Neuron (in vitro differentiated cells): ENCODE data around the gene CTSA.

ENCODE experiments used
- H2AFZ ChIP-seq: one replicate; pipeline ENCODE4 v1.6.1; 2013; ENCODE audit warnings: low read depth, mild to moderate bottlenecking, inconsistent platforms, low read length, moderate library complexity
- H3K27me3 ChIP-seq: one replicate; pipeline ENCODE4 v1.6.1; 2013; ENCODE audit warnings: low read length; ENCODE audit not compliant: insufficient read depth
- H3K36me3 ChIP-seq: one replicate; pipeline ENCODE4 v1.6.1; 2013; ENCODE audit warnings: low read length; ENCODE audit not compliant: insufficient read depth
- H3K4me1 ChIP-seq: one replicate; pipeline ENCODE4 v1.6.1; 2013; ENCODE audit warnings: low read length; ENCODE audit not compliant: insufficient read depth
- H3K4me3 ChIP-seq: 2 replicates; pipeline ENCODE4 v1.5.1; 2013; ENCODE audit warnings: mild to moderate bottlenecking, low read length, moderate library complexity
- H3K9me3 ChIP-seq: one replicate; pipeline ENCODE4 v1.6.1; 2013; ENCODE audit warnings: low read length

Gene CTSA

DNA sequence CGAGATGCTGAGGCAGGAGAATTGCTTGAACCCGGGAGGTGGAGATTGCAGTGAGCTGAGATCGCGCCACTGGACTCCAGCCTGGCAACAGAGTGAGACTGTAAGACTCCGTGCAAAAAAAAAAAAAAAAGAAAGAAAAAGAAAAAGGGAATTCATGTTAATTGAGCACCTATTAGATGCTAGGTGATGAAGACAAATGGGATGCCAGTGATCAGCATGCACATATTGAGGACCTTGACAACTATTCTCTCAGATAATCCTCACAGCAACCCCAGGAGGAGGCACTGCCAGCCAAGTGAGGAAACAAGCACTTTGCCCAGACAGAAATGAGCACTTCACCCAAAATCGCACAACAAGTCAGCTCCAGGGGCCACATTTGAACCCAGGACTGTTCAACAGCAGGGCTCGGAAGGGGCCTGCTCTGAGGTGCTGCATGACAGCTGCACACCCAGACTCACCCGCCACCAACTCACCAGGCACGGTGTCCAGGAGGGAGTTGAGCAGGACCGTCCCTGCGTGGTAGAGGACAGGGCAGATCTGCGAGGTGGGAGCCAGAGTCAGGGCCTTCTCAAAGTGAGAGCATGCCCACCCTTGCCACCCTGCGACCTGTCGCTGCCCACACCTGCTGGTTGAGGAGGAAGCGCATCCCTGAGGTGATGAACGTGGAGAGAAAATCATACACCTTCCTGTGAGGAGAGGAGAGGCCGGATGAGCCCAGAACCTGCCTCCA lies 16.2 kb downstream of the CTSA start:
- Histone ChIP-seq H3K36me3 (peaks cover 66% of the 10 kb centered on the region), H3K4me3 (no peak overlapping the region), H3K4me1 (peaks cover 19% of the 10 kb centered on the region), H3K9me3 (no peaks in the 10 kb centered on the region), H3K27me3 (no peaks in the 10 kb centered on the region), H2AFZ (no peak overlapping the region)

- no peaks in the 10 kb centered on the region for H3K27me3 ChIP-seq
- H3K36me3 ChIP-seq = peaks cover 60% of the 10 kb centered on the region
- H3K9me3 ChIP-seq = no peaks in the 10 kb centered on the region
These were observed 16.9 kb downstream of the CTSA start for GRCh38 chr20:45908084-45908483.

GRCh38 chr20:45909336-45909808 lies 18.2 kb downstream of the CTSA start:
- Histone ChIP-seq H3K36me3 (peaks cover 47% of the 10 kb centered on the region), H3K9me3 (no peaks in the 10 kb centered on the region), H3K27me3 (no peaks in the 10 kb centered on the region), H3K4me1 (peaks cover 21% of the 10 kb centered on the region), H2AFZ (no peak overlapping the region), H3K4me3 (no peak overlapping the region)

More at GRCh38 chr20:45908084-45908483, 16.9 kb downstream of the CTSA start:
- Histone ChIP-seq H2AFZ (no peak overlapping the region), H3K4me3 (no peak overlapping the region), H3K4me1 (peaks cover 21% of the 10 kb centered on the region)

DNA sequence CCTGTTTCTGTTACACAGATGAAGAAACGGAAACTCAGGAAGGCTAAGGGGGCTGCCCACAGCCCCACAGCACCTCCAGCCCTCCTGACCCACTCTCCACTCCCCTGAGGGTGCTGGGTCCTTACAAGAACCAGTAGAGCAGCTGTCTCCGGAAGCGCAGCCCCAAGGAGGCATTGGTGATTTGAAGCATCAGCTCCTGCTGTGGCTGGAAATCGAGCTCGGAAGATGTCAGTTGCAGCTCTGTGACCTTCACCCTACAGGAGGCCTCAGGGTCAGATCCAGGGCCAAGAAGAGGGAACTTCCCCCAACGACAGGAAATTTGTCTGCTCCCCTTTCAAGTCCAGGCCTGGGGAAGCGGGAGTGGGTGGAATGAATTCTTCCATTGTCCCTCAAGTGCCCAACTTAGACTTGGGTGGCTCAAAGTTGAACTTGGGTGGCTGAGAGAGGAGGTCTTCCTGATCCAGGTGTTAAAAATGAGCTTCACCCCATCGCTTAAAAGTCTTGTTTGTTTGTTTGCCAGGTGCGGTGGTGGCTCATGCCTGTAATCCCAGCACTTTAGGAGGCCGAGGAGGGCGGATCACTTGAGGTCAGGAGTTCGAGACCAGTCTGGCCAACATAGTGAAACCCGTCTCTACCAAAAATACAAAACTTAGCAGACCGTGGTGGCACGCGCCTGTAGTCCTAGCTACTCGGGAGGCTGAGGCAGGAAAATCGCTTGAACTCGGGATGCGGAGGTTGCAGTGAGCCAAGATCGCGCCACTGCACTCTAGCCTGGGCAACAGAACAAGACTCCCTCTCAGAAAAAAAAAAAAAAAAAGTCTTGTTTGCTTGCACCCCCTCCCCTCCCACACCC lies 18.9 kb downstream of the CTSA start:
- H2AFZ ChIP-seq = no peak overlapping the region
- H3K9me3 ChIP-seq = no peaks in the 10 kb centered on the region
- H3K27me3 ChIP-seq = no peaks in the 10 kb centered on the region
- peaks cover 21% of the 10 kb centered on the region for H3K4me1 ChIP-seq
- peaks cover 41% of the 10 kb centered on the region for H3K36me3 ChIP-seq
- peak overlapping the region; percentile 60 for H3K4me3 ChIP-seq

DNA sequence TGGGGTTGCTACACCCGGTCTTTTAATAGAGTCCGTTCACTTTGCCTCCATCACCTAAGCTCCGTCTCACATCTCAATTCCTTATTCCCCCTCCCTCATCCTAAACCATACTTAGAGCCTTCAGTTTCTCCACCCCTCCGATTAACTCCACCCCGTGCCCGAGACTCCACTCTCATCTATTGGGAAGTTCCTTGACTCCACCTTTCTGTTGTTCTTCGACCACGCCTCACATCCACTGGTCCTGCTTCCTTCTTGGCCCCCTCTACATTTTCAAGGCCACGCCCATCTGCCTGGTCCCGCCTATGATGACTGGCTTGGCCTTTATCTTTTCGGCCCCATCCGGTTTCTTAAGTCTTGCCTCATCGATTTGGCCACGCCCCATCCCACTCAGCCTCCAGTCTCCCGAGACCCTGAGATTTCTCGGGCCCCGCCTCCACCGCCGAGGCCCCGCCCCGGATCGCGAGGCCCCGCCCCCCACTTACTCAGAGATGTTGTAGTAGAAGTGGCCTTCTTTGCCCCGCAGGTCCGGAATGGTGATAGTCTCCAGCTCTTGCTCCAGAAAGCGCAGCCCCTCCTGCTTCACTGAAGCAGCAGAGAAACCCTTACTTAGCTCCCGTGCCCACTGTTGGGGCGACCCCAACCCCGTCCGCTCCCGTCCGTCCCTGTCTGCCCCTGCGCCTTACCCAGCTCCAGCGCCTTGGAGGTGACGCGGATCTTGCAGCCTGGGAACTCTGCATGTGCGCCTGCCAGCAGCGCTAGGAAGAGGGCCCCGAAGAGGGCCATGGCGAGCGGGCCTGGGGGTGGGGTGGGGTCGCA lies 19.7 kb downstream of the CTSA start:
- Histone ChIP-seq H3K36me3 (peaks cover 32% of the 10 kb centered on the region), H2AFZ (no peak overlapping the region), H3K4me3 (peak overlapping the region; percentile 60), H3K4me1 (peaks cover 21% of the 10 kb centered on the region), H3K9me3 (no peaks in the 10 kb centered on the region), H3K27me3 (no peaks in the 10 kb centered on the region)

DNA sequence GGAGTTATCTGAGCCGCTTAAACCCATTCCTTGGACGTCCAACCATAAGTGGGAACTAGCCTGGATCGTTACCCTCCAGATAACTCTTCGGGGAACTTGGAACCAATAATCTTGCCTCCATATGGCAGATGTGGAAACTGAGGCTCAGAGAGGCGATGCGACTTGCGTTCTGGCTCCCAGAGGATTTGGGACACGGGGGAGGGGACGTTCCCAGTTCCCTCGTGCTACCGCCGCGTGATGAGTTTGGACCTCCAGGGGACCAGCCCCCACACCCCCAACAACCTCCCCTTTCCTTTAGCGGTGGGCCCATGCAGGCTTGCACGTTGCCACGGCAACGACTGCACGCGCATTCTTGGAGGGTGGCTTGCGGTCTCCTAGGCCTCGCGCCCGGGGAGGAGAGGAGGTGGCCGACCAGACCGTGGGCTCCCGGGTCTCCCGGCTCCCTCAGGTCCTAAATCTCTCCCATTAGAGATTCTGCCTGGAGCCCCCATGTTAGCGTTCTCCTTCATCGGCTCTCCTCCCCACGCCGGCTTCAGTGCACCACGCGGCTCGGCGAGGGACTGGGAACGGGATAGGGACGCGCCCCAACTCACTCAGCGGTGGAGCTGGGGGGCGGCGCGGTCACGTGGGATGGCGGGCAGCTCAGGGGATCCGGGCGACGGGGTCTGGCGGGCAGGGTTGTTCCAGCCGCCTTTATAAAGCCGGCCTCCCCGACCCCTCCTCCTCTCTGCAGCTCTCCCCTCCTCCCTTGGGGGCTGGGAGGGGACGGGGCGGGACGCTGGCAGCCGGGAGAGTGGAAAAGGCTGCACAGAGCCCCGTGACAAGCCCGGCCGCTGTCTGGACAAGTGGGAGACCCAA lies 20.6 kb downstream of the CTSA start, which contains the start of gene PLTP:
Gene PLTP (minus strand): TSS at position 670 of the 858 bp plus-strand sequence. CDS start 703 bp downstream, outside the sequence.
- peaks cover 26% of the 10 kb centered on the region for H3K36me3 ChIP-seq
- H3K4me3 ChIP-seq = peak within 1 kb of the TSS; percentile 60
- H3K9me3 ChIP-seq = no peaks in the 10 kb centered on the region
- peaks cover 21% of the 10 kb centered on the region for H3K4me1 ChIP-seq
- no peaks in the 10 kb centered on the region for H3K27me3 ChIP-seq
- peak within 1 kb of the TSS; percentile 24 for H2AFZ ChIP-seq

DNA sequence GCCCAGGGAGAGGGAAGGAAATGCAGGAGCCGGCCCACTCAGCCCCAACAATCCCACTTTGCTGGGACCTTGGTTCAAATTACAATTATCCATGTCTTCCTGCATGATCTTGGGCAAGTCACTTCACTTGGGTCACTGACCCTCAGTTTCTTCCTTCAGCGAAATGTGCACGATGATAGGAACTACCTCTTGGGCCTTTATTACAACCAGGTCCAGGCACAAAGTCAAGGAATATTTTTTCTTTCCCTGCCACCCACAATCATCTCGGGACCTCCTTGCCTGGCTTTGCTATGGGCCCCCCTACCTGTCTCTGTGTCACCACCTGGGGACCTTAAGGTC lies 21.2 kb downstream of the CTSA start:
- Histone ChIP-seq H3K27me3 (no peaks in the 10 kb centered on the region), H2AFZ (peak overlapping the region; percentile 24), H3K9me3 (no peaks in the 10 kb centered on the region), H3K4me3 (peak overlapping the region; percentile 60), H3K36me3 (peaks cover 24% of the 10 kb centered on the region), H3K4me1 (peaks cover 21% of the 10 kb centered on the region)

DNA sequence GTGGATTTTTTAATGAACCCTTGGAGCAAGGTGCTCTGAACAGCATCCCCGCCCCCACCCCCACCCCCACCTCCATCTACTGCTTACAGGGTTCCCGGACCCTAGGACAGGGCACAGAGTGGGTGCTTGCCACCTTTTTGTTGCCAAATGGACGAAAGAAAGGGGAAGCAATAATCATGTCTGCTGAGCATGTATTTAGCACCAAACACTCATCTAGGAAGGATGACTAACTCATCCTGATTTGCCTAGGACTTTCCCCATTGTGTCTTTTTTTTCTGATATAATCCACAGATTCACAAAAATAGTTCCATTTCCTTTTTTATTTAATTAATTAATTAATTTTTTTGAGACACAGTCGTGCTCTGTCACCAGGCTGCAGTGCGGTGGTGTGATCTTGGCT lies 22.0 kb downstream of the CTSA start:
- Histone ChIP-seq H3K4me1 (peaks cover 21% of the 10 kb centered on the region), H3K27me3 (no peaks in the 10 kb centered on the region), H3K4me3 (no peak overlapping the region), H2AFZ (no peak overlapping the region), H3K36me3 (peaks cover 16% of the 10 kb centered on the region), H3K9me3 (no peaks in the 10 kb centered on the region)

GRCh38 chr20:45917790-45918141 lies 26.6 kb downstream of the CTSA start:
- H3K27me3 ChIP-seq = no peaks in the 10 kb centered on the region
- H2AFZ ChIP-seq = no peak overlapping the region
- no peaks in the 10 kb centered on the region for H3K9me3 ChIP-seq
- H3K4me1 ChIP-seq = no peaks in the 10 kb centered on the region
- no peaks in the 10 kb centered on the region for H3K36me3 ChIP-seq
- no peak overlapping the region for H3K4me3 ChIP-seq

- Histone ChIP-seq H3K27me3 (no peaks in the 10 kb centered on the region), H2AFZ (no peak overlapping the region), H3K4me1 (no peaks in the 10 kb centered on the region), H3K4me3 (no peak overlapping the region), H3K9me3 (no peaks in the 10 kb centered on the region), H3K36me3 (no peaks in the 10 kb centered on the region)
These were observed 27.1 kb downstream of the CTSA start for GRCh38 chr20:45918182-45918737.

DNA sequence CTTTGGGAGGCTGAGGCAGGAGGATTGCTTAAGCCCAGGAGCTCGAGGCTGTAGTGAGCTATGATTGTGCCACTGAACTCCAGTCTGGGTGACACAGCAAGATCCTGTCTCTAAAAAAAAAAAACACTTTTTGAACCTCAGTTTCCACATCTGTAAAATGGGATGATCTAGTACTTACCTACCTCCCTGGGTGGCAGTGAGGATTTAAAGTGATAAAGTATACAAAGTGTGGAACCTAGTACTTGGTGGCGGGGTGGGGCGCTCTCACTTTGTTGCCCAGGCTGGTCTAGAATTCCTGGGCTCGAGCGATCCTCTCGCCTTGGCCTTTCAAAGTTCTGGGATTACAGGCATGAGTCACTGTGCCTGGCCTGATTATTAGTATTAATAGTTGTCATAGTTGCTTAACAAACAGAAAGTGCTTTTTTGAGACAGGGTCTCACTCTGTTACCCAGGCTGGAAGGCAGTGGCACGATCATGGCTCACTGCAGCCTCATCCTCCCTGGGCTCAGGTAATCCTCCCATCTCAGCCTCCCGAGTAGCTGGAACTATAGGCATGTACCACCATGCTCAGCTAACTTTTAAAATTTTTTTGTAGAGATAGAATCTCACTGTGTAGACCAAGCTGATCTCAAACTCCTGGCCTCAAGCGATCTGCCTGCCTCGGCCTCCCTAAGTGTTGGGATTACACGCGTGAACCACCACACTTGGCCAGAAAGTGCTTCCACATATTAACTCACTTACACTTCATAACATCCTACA lies 27.8 kb downstream of the CTSA start:
- no peaks in the 10 kb centered on the region for H3K9me3 ChIP-seq
- no peak overlapping the region for H2AFZ ChIP-seq
- H3K36me3 ChIP-seq = no peaks in the 10 kb centered on the region
- no peaks in the 10 kb centered on the region for H3K27me3 ChIP-seq
- H3K4me1 ChIP-seq = no peaks in the 10 kb centered on the region
- H3K4me3 ChIP-seq = no peak overlapping the region
